Iris pigment epithelial cell (primary cell): Measurements from ENCODE around the gene CARF.
"Not testable (repeated sequence)": the region's sequence is repeated elsewhere in the genome, so short reads cannot be mapped to it uniquely, and the experiment has no call there.

Experiments
- DNase-seq: peaks from one replicate; pipeline ENCODE4 v3.0.0-alpha.2; 2011; ENCODE audit warnings: low read depth

The CARF gene, protein sequence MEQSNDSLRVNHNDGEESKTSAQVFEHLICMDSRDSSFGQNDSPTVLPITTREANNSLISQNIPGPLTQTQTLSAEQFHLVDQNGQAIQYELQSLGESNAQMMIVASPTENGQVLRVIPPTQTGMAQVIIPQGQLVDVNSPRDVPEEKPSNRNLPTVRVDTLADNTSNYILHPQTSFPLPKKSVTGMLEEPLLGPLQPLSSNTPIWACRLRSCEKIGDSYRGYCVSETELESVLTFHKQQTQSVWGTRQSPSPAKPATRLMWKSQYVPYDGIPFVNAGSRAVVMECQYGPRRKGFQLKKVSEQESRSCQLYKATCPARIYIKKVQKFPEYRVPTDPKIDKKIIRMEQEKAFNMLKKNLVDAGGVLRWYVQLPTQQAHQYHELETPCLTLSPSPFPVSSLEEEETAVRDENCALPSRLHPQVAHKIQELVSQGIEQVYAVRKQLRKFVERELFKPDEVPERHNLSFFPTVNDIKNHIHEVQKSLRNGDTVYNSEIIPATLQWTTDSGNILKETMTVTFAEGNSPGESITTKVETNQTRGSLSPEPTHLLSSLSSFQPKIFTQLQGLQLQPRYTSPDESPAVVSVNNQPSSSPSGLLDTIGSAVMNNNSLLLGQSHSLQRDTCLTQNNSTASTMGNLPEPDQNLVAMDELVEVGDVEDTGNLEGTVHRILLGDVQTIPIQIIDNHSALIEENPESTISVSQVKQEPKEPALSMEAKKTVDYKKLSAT

DNA sequence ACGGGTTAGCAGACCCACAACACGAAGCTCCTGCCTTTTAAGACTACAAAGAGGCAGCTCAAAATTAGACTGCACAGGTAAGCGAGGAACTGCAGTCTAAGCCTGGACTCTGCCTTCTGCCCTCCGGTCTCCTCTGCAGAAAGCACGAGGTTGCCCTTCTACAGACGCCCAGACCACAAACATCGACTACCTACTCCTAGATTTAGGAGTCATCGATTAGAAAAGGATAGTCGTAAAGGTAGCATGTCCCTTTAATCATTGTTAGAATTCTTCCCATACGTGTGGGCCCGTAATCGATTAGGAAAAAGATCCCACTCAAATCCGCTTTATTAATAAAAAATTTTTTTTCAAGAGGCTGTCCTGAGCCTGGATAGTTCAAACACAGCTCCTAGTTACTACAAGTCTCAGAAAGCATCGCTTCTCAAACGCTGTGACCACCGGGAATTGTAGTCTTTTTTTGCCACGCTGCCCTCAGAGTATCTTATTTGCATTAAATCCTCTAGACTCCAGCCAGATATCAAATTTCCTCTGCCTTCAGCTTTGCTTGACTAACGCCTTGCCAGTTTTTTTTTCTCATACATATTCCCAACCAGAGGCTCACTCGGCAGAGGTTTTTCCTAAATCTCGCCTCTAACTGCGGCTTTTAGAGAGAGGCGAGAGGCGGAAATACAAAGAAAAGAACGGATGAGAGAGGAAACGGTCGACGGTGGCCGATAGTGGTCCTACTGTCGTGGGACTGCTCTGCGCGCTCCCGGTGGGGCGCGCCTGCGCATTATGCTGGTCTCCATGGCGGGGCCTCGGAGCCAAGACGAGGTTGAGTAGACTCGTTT lies at the start of gene CARF, which contains the start of gene WDR12:
Gene CARF, plus strand, starts transcription at position 764 of the 830 bp plus-strand sequence. CDS start 29,628 bp downstream, outside the sequence.
Gene WDR12, minus strand, starts transcription at position 162 of the 830 bp plus-strand sequence. CDS start 197 bp downstream, outside the sequence.
- peak; percentile 95 for DNase-seq

DNA sequence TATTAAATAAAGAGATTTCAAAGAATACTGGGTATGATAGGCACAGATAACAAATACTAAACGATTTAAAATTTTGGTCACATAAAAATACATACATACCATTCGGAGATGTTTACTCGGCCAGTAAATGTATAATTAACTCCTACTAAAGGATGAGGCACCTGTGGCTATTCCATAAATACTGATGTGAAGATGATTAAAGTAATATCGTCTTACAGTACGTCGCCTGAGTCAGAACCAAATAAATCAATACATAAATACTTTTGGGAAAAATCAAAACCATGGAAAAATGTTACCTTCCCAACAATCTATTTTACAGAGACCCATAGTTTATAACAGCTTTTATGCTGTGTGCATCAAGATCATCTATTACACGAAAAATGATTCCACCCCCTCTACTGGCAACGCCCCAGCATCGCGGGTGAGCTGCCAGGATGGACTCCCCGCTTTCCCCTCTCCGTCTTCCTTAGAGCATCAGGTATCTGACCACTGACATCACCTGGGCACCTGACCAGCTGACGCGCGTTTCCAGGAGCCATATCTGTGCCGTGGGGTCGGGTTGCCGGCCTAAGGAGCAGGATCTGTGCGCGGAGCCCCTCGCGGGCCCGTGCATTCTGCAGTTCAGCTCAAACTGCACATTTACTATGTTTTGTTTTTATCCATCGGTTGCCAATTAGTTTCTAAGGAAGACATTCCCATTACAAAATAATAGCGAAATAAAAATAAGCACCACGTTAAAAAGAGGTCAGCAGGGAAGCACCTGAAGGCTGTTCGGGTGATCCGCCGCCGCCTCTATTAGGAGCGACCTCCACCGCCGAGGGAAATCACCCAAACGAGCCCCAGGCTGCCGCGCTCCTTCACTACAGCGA lies 41.4 kb upstream of the CARF start:
- DNase-seq = peak; percentile 65

DNA sequence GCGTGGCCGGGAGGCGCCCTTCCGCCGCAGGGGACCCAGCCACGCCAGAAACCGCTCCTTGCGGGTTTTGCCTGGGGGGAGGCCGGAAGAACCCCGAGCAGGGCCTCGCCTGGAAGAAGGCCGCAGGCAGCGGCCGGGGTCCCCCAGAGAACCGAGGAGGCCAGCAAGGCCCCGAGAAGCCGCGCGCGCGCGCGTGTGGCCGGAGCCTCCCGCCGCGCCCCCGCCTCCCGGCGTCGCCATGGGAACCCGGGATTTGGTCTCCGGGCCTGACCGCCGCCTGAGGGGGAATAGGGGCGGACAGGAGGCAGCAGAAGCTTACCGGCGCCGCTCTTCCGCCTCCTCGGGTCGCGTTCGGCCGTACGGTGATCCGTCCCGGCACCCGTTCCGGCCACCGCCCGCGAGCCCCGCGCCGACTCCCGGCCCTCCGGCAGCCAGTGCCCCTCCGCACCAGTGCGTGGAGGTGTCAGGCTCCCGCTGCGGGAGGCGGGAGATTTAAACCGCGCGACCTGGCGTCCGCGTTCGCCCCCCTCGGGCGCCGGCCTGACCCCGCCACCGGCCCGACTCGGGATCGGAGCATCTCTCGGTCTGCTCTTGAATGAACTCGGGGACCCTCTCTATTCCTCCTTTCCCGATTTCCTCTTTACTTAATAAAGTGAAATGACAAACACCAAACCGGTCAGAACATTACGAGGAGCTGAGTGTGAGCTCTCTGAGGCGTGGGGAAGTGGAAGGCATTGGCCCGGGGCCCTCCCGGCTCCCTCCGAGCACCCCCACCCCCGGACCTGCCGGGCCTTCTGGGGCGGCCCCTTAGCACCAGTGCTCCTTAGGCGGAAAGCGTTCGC lies 40.6 kb upstream of the CARF start, which contains the start of gene ICA1L:
Gene ICA1L, minus strand, starts transcription at position 467 of the 842 bp plus-strand sequence. CDS start 42,757 bp downstream, outside the sequence.
- DNase-seq = peak; percentile 61

DNA sequence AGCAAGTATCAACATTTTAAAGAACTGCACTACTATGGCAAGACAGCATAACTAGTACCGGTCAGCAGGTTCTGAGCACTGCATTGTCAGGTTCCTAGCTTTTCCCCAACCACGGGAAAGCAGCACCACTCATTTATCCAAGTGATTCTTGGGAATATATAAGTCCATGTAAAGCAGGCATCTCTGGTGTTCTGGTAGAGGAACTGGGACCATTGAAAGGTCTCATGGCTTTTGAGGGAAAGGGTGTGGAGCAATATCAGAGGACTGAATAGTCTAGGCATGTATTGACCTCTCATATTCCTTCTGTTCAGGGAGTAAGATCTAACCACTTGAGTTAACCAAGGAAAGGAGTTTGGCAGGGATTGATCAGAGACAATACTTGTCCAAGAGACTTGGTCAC lies 34.4 kb upstream of the CARF start:
- no peak for DNase-seq

DNA sequence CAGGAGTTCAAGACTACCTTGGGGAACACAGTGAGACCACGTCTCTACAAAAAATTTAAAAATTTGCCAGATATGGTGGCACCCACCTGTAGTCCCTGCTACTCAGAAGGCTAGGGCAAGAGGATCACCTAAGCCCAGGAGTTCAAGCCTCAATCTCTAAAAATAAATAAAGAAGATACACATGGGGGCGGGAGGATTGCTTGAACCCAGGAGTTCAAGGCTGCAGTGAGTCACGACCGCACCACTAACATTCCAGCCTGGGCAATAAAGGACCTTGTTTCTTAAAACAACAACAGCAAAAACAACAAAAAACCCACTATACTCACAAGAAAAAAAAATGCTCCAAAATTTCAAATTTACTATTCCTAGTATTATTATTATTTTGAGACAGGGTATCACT lies 30.5 kb upstream of the CARF start:
- DNase-seq = no peak

DNA sequence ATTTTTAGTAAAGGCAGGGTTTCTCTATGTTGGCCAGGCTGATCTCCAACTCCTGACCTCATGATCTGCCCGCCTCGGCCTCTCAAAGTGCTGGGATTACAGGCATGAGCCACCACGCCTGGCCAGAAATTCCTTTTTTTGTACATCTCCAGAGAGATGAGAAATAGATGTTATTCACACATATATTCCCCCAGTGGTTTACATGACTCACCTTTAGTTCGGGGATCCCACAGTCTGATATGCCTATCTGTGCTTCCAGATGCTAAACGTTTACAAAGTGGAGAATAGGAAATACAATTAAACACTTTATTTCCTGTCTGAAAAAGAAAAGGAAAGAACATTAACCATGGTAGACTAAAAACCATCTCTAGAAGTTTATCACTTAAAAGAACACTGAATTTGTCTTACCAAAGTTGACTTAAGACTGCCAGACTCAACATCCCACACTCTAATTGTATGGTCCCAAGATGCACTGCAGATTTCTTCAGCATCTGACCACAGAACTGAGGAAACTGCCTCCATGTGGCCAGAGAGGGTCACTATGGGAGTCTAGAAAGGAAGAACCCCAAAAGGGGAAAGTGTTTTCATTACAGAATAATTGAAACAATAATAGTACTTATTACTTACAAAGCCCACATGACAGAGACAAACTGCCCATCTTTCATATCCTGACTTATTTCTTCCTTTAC lies 27.9 kb upstream of the CARF start:
- peak; percentile 79 for DNase-seq

DNA sequence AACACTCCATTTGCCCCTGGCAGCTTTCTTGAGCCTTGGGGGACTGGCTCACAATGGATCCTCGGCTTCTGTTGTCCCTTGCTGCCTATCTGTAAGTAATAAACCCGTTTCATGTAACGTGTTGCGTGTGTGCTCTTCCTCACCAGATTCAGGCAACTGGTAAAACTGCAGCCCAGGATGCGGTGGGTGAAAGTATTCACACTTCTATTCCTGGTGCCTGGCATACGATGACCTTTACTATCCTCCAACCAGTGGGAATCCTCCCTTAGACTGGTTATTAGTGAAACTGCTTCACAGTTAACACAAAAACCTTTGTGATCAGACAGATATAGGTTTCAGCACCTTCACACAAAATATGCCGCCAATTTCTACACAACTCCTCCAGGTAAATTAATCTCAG lies 26.9 kb upstream of the CARF start:
- no peak for DNase-seq

DNA sequence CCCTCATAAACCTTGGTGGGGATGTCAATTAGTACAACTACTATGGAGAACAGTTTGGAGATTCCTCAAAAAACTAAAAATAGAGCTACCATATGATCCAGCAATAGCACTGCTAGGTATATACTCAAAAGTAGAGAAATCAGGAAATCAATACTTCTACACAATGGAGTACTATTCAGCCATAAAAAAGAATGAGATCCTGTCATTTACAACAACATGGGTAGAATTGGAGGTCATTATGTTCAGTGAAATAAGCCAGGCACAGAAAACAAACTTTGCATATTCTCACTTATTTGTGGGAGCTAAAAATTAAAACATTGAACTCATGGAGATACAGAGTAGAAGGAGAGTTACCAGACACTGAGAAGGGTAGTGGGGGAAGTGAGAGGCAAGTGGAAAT lies 6.6 kb upstream of the CARF start:
- DNase-seq = not testable (repeated sequence)

DNA sequence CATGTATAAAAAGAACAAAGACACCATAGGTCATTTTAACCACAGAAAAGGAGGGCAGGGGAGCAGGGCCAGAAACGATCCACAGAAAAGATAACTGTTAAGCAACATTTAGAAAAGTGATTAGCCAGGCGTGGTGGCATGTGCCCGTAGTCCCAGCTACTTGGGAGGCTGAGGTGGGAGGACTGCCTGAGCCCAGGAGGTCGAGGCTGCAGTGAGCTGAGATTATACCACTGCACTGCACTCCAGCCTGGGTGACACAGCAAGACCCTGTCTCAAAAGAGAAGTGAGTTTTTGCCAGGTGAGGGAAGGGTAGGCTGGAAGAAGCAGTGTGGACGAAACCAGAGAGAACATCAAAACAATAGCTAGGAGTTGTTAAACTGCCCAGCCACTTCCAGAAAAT lies 3.9 kb upstream of the CARF start:
- no peak for DNase-seq

DNA sequence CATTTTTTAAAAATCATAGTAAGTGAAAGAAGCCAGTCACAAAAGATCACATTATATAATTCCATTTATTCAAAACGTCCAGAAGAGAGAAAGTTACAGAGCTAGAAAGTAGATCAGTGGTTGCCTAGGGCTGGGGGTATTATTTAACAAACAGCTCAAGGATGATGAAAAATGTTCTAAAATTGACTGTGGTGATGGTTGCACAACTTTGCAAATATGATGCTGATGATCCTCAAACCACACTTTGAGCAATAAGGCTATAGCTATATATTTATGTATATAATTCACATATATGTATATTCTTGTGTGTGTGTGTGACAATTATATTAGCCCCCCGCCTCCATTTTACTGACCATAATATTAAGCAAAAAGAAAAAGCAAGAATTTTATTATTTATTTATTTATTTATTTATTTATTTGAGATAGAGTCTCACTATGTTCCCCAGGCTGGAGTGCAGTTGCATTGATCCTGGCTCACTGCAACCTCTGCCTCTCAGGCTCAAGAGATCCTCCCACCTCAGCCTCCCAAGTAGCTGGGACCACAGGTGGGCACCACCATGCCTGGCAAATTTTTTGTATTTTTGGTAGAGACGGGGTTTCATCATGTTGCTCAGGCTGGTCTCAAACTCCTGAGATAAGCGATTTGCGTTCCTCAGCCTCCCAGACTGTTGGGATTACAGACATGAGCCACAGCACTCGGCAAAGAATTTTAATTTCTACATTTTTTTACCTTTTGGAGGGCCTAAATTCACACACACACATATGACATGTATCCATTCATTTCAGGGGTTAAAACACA lies 2.5 kb upstream of the CARF start:
- DNase-seq = peak; percentile 47

DNA sequence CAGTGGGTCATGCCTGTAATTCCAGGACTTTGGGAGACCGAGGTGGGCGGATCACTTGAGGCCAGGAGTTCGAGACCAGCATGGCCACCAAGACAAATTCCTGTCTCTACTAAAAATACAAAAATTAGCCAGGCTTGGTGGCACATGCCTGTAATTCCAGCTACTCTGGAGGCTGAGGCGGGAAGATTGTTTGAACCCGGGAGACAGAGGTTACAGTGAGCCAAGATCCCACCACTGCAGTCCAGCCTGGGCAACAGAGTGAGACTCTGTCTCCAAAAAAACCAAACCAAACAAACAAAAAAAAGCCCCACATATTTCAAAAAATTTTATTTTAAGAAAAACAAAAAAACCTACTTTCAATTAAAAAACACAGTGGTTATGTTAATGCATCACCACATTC lies 1.8 kb upstream of the CARF start:
- DNase-seq = not testable (repeated sequence)

DNA sequence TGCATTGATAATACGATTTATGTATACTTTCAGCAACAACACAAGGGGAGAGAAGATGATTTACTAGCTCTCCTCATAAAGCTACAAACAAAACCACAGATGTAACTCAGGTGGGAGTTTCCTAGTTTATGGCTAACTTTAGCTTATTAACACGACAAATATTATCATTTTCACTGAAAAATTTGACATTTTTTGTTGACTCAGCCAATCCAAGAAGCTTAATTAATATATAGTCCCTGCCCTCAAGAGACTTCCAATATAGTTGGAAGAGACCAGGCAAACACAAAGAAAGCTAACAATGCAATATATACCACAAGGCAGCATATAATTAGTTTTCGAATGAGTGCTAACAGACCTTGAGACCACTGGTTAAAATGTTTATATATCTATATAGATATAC lies 1.4 kb upstream of the CARF start:
- no peak for DNase-seq

DNA sequence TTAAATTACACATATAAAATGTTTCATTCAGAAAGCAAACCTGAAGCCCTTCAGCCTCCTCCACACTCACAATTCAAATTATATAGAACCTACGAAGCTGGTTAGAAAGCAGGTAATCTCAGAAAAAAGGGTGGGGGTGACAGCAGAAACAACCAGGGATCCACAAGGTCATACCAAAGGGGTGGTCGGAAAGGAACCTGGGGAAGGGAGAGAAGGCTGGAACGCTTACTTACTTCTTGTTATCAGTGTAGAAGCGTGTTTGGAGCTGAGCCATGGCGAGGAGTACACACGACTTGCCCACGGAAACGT lies 918 bp upstream of the CARF start:
- DNase-seq = no peak

DNA sequence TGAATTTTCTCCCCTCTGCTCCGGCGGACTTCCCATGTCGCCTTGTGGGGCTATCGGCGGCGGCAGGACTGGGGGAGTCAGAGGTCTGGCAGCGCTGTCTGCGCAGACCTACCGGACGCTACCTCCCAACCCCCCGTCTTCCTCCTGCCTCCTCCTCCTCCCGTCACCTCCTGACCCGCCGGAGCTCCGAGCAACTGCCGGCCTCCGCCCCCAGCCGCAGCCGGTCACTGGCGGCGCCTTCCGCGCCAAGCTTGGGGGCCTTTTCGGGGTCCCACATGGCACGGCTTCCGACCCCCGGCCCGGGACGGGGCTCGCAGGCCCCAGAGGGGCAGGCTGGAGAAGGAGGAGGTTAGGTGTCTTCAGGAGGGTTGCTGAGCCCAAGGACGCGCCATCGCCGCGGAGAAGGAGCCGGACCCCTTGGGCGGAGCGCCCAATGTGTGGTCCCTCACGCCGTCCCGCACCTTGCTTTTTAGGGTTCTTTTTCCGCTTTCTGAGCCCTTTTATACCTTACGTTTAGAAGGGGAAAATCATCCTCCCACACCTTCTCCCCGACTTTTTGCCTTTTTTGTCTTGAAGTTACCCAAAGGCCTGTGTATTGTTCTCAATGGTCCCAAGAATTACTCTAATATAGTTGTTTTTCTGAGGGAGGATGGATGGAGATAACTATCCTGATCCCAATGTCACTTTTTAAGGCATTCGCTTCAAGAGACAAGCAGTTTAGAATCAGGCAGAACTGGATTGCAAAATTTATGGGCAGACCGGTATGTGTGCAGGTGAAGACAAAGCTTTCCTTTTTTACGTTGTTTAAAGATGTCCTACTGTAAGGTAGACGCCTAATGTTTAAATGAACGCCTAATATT lies 497 bp downstream of the CARF start:
- DNase-seq = not testable (repeated sequence)

DNA sequence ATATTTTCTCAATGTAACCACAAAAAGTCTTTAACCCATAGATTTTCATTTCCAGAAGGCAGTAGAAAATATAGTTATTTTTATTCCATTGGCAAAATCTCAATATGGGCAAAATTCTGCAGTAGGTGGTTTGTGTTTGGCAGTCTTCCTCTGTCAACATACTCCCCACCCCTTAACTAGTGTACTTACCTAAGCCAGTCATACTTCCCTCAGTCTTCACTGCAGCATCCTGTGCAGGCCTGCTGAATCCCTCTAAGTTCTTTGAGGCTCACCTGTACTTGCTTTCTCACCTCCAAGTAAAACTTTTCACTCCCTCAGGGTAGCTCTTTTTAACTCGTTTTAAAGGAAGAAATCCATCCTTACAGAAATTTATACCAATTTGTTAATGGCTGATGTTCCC lies 6.8 kb downstream of the CARF start:
- no peak for DNase-seq

DNA sequence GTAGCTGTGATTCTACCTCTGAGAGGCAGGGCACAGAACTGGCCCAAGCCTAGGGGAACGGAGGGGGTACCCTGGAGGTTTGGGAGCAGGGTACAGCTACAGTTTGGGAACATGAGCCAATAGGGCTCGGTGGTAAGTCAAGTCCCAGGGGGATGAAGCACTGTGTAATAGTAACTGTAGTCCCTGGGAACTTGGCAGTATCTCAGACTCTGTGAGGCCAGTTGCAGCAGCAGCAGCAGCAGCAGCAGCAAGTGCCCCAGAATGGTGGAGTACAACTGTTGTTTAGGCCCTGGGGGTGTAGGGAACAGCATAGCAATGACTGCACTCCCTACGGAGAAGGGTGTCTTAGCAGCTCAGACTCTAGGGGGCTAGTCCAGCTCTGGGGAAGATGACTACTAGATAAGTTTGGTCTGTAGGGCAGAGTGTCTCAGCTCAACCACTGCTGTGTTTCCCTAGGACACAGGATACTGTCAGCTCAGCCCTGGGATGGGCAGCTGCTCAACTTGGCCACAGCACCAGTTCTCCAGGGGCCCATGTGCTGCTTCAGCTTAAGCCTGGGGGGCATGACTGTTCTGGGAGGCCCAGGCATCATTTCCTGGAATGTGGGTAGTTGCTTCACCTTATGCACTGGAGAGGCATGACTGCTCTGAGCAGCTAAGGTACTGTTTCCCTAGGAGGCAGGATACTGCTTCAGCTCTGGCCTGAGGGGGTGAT lies 20.5 kb downstream of the CARF start:
- peak; percentile 77 for DNase-seq

DNA sequence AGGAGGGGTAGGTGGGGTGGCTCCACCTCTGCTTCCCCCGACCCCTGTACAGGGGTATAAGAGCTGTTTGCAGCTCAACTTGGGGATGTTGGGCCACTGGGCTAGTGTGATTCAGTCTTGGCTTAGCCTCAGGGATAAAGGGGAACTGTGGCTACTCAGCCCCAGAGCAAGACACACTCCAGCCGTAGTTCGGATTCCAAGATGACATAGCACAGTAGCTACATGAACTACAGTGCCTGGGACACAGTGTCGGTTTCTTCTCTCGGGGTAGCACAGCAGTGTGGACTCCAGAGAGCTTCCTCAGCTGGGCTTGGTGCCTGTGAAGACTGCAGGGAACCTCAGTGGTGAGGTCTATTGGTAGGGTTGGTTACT lies 21.1 kb downstream of the CARF start:
- DNase-seq = no peak
